H1 (cell line): ENCODE data around the gene GTF3C5. TPM values are rescaled to one million over a fixed set of nuclear protein-coding genes. Genes with fewer than 3 reads are reported as not detected.

Source experiments
- EGR1 ChIP-seq: IDR thresholded peaks from 2 replicates; pipeline ENCODE4 v1.6.1; 2011; ENCODE audit warnings: low read depth, low read length, borderline replicate concordance
- EZH2 ChIP-seq: fragments of 200-600 bp; sonication (generic); IDR thresholded peaks from 2 replicates; pipeline ENCODE4 v1.7.1; 2012; ENCODE audit warnings: low read depth, mild to moderate bottlenecking, moderate library complexity, low read length, inconsistent platforms; ENCODE audit not compliant: severe bottlenecking
- JUN ChIP-seq: IDR thresholded peaks from 2 replicates; pipeline ENCODE4 v1.6.1; 2011; ENCODE audit warnings: low read depth, mild to moderate bottlenecking, improper control_type of control experiment, low read length
- SIX5 ChIP-seq: IDR thresholded peaks from 2 replicates; pipeline ENCODE4 v1.6.1; 2011; ENCODE audit warnings: mild to moderate bottlenecking, low read depth, low read length
- SP4 ChIP-seq: IDR thresholded peaks from 2 replicates; pipeline ENCODE4 v1.6.1; 2012; ENCODE audit warnings: low read length, inconsistent platforms
- SRF ChIP-seq: IDR thresholded peaks from 2 replicates; pipeline ENCODE4 v1.6.1; 2011; ENCODE audit warnings: mild to moderate bottlenecking, low read depth, low read length, moderate library complexity
- SUZ12 ChIP-seq: fragments of 200-600 bp; sonication (generic); IDR thresholded peaks from 2 replicates; pipeline ENCODE4 v1.6.1; 2012; ENCODE audit warnings: mild to moderate bottlenecking, inconsistent platforms, low read length, moderate library complexity, mixed read lengths
- polyA plus RNA-seq, 7 experiments: library from polyadenylated mRNA; depleted of rRNA in 3 of 7; stranded (reverse) in 5 of 7; unstranded in 2 of 7; fragments of >200 nt in 5 of 7; fragments of 200-250 nt in 2 of 7; gene quantifications; 1 replicate in 5 of 7; 2 replicates in 1 of 7; 4 replicates in 1 of 7; pipeline versions ENCODE4 v1.2.1 to v1.2.3, GENCODE V29; 2011 to 2013; ENCODE audit warnings: missing spikeins in 2 of 7, mixed read lengths in 2 of 7
- total RNA-seq: library from RNA; stranded (reverse); fragmentation: NEBNext Ultra II Directional; extraction: Animal tissue kit (Norgen Biotek cat#: 25700); gene quantifications from 2 replicates; pipeline ENCODE4 v1.2.1, GENCODE V29; 2021

Gene GTF3C5
- total and polyA plus RNA-seq, 2 of the 8 experiments (the other 6 are each of a cell fraction or from before 2014, with no cell fraction given) = 78.7 to 87.1 TPM

DNA sequence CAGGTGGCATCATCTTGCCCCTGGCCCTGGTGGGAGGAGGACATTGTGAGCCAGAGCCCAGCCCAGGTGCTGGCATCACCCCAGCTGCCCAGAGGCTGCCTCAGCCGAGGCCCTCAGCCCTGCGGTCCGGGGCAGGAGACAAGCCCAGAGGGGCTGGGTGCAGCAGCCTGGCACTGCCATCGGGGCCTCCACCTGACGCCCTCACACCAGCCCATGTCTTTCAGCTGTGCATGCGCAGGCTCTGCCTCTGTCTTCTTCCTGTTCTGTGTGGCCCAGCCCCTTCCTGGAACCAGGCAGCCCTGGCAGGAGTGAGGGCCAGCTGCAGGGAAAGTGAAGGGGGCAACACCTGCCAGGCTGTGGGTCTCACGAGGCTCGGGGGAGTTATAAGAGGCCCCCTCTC lies 26.2 kb downstream of the GTF3C5 start (continued):
- no peak for TF ChIP-seq EGR1
- no peak for TF ChIP-seq SRF
- TF ChIP-seq SIX5 = no peak
- no peak for TF ChIP-seq EZH2
- no peak for TF ChIP-seq SUZ12
- no peak for TF ChIP-seq JUN
- no peak for TF ChIP-seq SP4
